ENCODE measurements around the gene CEP104. TPM values are rescaled to one million over a fixed set of nuclear protein-coding genes. Genes with fewer than 3 reads are reported as not detected.

Gene CEP104
- polyA plus RNA-seq, 1 donor, result 19.7 TPM

DNA sequence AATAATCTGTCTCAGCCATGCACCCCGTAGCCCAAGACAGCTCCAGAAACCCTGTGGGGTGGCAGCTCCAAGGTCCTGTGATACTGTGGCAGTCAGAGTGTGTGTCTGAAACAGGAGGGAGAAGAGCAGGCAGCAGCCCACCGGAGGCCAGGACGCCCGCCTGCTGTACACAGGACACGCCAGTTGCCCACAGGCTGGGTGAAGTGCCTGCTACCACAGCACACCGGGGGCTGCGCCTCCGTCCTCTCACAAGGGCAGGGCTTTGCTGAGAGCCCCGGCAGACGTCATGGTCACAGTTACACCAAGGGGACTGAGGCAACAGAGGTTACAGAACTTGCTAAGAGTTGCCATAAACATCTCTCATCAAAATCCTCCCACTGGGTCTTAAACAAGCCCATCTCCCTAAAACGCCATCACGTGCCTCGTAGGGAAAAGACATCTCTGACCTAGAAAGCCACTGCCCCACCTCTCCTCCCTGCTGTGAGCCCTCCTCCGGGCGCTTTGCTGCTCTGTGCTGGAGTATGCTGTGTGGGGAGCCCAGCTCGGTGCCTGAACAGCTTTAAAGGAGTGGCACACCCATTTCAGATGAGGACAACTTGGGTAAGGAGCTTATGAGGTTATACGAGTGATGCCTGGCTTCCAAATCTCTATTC is 37.7 kb upstream of the CEP104 start:
- no peak for DNase-seq (ENCODE audit: low read depth)

GRCh38 chr1:3893190-3893589 is 36.2 kb upstream of the CEP104 start:
- no peak for DNase-seq (ENCODE audit: low read depth)

GRCh38 chr1:3892748-3893147 is 35.7 kb upstream of the CEP104 start:
- DNase-seq (ENCODE audit: low read depth), result no peak

- DNase-seq (ENCODE audit: low read depth), result no peak
These were observed 34.4 kb upstream of the CEP104 start for GRCh38 chr1:3891329-3891865.

DNA sequence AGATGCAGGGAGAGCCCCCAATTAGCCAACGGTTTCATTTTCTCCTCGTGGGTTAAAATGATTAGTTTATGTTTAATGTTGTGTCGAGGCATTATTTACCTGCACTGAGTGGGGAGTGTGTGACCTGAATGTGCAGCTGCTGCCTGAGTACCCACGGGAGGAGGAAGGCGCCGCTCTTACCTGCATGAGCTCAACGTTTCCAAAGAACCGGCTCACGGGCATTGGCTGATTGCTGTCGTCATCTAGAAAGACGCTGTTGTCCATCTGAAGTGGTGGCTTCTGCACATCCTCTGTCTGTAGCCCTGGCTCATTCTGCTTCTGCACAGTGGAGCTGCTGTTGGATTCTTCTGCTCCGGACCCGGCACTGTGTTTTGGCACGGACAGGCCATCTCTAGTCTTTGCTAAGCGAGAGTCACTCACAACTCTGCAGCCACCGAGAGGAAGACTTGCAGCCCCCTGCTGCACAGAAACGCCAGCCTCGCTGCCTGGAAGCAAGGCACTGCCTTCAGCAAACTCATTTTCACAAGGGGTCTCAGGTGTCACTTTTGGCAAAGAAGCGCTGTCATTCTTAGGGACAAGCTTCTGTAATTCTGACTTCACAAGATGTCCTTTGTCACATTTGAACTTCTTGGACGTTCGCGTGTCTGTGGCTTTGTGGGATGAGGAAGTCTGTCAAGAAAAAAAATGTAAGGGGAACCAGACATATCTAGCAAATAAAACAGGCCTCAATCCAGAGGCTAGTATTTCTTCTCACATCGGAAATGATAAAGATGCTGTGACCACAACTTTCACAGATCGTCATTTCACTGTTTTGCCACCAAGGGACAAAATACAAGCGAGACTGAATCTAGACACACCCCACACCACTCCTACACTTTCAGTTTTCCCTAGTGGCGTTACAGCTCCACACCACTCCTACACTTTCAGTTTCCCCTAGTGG is 33.6 kb upstream of the CEP104 start:
- no peak for DNase-seq (ENCODE audit: low read depth)

DNA sequence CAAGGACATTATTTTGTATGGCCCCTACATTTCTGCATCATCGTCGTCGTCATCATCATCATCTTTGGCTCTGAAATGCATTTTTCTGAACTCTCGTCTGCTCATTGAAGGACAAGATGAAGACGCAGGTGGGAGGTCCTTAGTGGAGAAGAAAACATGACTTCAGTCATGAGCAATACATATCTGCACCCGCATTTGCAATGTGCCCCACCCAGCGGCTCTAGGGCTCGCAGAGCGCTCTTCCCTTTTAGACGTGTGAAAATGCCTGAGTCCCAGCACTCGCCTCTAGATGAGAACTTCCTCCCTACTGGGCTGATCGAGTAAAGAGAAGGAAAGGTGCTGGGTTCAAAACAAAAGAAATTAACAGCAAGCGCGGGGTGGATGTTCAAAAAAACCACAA is 32.9 kb upstream of the CEP104 start:
- no peak for DNase-seq (ENCODE audit: low read depth)

DNA sequence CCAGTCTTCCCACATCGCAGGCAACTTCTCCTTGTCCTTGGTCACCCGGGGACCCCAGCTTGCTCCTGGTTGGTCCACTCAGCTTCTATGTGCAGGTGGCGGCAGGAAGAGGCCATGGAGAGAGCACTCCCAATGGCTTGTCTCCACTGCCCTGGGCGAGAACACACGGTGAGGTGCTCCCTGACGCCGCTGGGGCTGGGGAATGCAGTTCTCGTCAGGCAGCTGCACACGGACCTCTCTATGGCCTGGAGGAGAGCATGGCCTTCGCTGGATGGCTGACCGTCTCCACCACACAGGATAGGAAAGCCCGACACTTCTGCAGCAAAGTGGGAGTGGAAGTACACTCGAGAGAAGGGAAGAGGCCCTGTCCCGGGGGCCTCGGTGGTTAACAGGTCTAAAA is 31.3 kb upstream of the CEP104 start:
- DNase-seq (ENCODE audit: low read depth), result no peak

DNA sequence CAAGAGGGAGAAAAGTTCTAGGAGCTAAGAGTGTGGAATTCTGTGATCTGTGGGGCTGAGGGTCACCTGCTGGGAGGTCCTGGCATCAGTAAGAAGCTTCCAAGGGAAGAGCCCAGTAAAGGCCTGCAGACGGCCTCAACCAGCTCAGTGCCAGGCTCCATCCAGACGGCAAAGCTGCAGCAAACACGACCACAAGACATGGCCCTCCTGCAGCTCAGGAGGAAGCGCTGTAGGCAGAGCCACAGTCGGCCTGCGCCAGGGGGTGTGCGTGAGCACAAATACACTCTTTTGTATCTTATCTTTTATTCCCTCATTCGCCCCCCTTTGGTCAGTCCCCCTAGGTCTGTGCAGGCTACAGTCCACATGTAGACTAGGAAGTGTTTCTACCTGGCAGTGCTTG is 29.7 kb upstream of the CEP104 start:
- no peak for DNase-seq (ENCODE audit: low read depth)

GRCh38 chr1:3886106-3886670 is 29.2 kb upstream of the CEP104 start:
- no peak for DNase-seq (ENCODE audit: low read depth)

- DNase-seq (ENCODE audit: low read depth), result no peak
These were observed 28.6 kb upstream of the CEP104 start for GRCh38 chr1:3885611-3886010.

GRCh38 chr1:3884966-3885365 is 28.0 kb upstream of the CEP104 start:
- DNase-seq (ENCODE audit: low read depth), result no peak

DNA sequence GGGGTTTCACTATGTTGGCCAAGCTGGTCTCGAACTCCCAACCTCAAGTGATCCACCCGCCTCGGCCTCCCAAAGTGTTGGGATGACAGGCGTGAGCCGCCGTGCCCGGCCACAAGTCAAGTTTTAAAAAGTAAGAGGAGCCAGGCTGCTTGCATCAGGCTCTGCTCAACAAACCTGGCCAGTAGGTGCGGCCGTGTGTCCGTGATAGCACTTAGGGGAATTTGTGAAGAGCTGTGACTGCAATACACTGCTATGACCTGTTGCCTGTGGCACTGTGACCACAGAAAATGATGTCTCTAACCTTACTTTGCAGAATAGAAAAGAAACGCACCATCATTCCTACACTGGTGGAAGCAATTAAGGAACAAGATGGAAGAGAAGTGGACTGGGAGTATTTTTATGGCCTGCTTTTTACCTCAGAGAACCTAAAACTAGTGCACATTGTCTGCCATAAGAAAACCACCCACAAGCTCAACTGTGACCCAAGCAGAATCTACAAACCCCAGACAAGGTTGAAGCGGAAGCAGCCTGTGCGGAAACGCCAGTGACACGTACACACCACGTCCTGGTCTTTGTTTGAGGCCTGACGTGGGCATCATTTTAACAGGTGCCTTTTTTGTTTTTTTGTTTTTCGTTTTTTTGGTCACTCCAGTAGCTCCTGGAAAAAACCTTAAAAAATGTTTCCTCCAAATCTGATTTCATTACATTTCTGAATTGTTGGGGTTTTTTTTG is 26.3 kb upstream of the CEP104 start:
- DNase-seq (ENCODE audit: low read depth), result no peak

DNA sequence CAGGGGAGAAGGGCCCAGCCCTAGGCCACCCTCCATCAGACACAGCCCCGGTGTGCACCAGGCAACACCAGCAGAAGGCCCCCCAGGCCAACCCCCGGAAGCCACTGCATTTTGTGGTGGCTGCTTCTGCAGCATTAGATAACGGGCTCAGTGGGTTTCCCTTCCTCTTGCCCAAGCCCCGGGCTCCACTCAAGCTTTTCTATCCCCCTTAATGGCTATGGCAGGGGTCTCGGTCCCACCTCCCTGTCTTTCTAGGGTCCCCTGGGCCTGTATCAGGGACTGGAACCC is 24.1 kb upstream of the CEP104 start:
- no peak for DNase-seq (ENCODE audit: low read depth)

- no peak for DNase-seq (ENCODE audit: low read depth)
These were observed 23.6 kb upstream of the CEP104 start for GRCh38 chr1:3880429-3881192.

GRCh38 chr1:3879787-3880428 is 22.9 kb upstream of the CEP104 start:
- DNase-seq (ENCODE audit: low read depth), result no peak

DNA sequence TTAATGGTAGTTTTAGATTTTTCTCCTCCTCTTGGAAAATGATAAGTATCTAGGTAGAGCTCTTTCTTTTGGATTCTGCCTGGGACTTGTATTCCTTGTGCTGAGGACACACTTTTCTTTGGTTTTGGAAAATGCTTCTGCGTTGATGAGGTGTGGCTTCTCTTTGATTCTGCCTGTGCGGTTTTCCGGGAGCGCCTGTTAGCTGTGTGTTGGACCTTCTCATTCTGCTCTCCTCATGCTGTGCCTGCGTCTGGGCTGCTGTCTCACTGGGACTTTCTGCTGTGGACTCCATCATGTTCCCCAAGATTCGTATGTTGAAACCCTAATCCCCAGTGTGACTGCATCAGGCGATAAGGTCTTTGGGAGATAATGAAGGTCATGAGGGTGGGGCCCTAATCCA is 22.1 kb upstream of the CEP104 start:
- no peak for DNase-seq (ENCODE audit: low read depth)

- DNase-seq (ENCODE audit: low read depth), result no peak
These were observed 19.7 kb upstream of the CEP104 start for GRCh38 chr1:3876716-3877115.

DNA sequence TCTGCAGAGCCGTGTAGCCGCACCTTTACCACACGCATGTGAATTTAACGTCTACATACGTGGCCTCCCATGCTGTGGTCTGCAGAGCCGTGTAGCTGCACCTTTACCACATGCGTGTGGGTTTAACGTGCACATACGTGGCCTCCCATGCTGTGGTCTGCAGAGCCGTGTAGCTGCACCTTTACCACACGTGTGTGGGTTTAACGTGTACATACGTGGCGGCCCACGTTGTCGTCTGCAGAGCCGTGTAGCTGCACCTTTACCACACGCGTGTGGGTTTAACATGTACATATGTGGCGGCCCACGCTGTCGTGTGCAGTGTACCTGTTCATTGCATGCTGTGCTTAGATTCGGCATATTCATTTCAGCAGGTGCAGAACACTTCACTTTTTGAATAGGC is 17.7 kb upstream of the CEP104 start:
- no peak for DNase-seq (ENCODE audit: low read depth)

DNA sequence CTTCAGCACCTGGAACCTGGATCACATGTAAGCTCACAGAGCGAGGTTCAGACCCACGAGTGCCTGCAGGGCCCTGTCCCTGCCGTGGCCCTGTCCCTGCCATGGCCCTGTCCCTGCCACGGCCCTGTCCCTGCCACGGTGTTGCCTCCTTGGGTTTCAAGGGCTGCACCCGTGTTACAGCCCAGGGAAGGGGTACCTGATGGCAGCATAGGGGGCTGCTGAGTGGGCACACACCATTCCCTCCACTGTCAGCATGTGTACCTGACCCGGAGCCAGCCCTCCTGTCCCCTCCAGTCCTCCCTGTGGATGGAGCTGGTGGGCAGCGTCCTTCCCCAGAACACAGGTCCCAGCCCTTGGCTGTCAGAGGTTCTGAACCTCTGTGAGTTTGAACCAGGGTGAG is 15.5 kb upstream of the CEP104 start:
- no peak for DNase-seq (ENCODE audit: low read depth)

- DNase-seq (ENCODE audit: low read depth), result no peak
These were observed 14.4 kb upstream of the CEP104 start for GRCh38 chr1:3871451-3871805.

- DNase-seq (ENCODE audit: low read depth), result no peak
These were observed 12.8 kb upstream of the CEP104 start for GRCh38 chr1:3869751-3870301.

Measured in forelimb muscle (tissue), 1 donor.